Kidney epithelial cell (primary cell): ENCODE data around the gene ACTN4. TPM values are rescaled to one million over a fixed set of nuclear protein-coding genes. Genes with fewer than 3 reads are reported as not detected.

Experiments used
- DNase-seq: peaks from one replicate; pipeline ENCODE4 v3.0.0-alpha.2; 2010; ENCODE audit warnings: low read depth
- H3K27me3 ChIP-seq: 2 replicates; pipeline ENCODE4 v1.6.0; 2011; ENCODE audit warnings: low read length; ENCODE audit not compliant: control insufficient read depth, insufficient read depth
- H3K36me3 ChIP-seq: 2 replicates; pipeline ENCODE4 v1.5.1; 2011; ENCODE audit warnings: low read length; ENCODE audit not compliant: control insufficient read depth, insufficient read depth
- H3K4me3 ChIP-seq: 2 replicates; pipeline ENCODE4 v1.5.1; 2011; ENCODE audit warnings: low read depth, mild to moderate bottlenecking, control low read depth, low read length
- total RNA-seq: library from RNA; depleted of rRNA; stranded (reverse); fragments of >200 nt; gene quantifications from 2 replicates; pipeline ENCODE4 v1.2.3, GENCODE V29; 2015
- TF ChIP-seq, protein P1 (sequence below): IDR thresholded peaks from 2 replicates; pipeline ENCODE4 v1.5.1; 2011; ENCODE audit warnings: mild to moderate bottlenecking, moderate library complexity, low read length, control low read depth, inconsistent platforms; ENCODE audit not compliant: insufficient read depth, poor library complexity, severe bottlenecking

Gene ACTN4
- total RNA-seq, 1 donor from 2014 or later: 821 TPM

DNA sequence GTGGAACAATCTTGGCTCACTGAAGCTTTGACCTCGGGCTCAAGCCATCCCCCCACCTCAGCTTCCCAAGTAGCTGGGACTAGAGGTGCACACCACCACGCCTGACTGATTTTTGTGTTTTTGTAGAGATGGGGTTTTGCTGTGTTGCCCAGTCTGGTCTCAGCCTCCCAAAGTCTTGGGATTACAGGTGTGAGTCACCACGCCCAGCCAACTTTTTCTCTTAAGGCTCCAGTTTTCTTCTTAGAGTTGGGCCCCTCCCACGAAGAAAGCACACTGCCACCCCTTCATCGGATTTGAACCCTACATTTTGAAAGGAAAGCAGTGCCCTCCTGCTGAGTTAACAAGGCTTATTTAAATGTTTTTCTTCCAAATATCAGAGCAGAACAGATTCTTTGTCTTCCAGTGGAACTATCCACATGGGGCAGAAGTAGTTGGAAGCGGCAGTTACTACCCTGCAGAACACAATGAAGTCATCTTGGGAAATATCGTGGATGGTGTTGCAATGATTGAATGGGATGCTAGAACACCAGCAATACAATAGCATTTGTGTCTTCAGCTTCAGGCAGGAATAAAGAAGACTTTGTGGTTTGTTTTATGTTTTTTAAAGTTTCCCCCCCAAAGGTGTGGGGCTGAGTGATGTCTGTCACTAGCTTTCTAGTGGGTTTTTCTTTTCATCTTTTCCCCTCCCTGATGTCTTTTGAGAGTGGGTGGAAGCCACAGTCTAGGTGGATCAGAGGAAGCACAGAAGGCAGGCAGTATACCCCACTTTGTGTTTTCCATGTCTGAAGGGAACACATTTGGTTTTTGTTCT, 8.9 kb downstream of the ACTN4 start:
- DNase-seq: no peak
- Histone ChIP-seq H3K4me3 (no peak overlapping the region), H3K36me3 (no peaks in the 10 kb centered on the region), H3K27me3 (no peaks in the 10 kb centered on the region)
- TF ChIP-seq, protein P1, sequence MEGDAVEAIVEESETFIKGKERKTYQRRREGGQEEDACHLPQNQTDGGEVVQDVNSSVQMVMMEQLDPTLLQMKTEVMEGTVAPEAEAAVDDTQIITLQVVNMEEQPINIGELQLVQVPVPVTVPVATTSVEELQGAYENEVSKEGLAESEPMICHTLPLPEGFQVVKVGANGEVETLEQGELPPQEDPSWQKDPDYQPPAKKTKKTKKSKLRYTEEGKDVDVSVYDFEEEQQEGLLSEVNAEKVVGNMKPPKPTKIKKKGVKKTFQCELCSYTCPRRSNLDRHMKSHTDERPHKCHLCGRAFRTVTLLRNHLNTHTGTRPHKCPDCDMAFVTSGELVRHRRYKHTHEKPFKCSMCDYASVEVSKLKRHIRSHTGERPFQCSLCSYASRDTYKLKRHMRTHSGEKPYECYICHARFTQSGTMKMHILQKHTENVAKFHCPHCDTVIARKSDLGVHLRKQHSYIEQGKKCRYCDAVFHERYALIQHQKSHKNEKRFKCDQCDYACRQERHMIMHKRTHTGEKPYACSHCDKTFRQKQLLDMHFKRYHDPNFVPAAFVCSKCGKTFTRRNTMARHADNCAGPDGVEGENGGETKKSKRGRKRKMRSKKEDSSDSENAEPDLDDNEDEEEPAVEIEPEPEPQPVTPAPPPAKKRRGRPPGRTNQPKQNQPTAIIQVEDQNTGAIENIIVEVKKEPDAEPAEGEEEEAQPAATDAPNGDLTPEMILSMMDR: no peak

DNA sequence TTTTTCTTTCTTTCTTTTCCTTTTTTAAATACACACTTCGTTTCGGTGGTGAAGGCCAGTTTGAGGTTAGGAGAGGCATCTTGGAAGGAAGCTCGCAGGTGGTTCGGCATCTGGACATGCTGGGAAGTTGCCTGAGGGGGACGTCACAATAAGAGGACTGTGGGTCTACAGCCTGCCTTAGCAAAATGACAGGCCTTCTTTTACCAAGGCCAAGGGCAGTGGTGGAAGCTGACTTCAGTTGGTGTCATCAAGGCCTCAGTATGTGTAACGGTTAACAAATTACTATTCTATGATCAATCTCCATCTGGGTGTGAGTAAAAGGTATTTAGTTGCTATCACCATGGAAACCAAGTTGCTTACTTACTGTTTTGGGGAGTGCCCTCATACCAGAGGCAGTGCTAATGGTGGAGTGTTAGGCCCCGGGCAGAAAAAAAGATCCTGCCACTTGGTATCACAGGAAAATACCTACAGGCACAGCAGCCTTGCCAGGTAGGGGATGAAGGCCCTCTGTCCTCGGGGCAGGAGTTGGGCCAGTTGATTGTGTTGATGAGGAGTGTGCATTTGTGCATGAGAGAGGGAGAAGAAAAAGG, 10.3 kb downstream of the ACTN4 start:
- Histone ChIP-seq H3K4me3 (no peak overlapping the region), H3K36me3 (no peaks in the 10 kb centered on the region), H3K27me3 (no peaks in the 10 kb centered on the region)
- TF ChIP-seq, protein P1: no peak
- DNase-seq: peak; percentile 92

DNA sequence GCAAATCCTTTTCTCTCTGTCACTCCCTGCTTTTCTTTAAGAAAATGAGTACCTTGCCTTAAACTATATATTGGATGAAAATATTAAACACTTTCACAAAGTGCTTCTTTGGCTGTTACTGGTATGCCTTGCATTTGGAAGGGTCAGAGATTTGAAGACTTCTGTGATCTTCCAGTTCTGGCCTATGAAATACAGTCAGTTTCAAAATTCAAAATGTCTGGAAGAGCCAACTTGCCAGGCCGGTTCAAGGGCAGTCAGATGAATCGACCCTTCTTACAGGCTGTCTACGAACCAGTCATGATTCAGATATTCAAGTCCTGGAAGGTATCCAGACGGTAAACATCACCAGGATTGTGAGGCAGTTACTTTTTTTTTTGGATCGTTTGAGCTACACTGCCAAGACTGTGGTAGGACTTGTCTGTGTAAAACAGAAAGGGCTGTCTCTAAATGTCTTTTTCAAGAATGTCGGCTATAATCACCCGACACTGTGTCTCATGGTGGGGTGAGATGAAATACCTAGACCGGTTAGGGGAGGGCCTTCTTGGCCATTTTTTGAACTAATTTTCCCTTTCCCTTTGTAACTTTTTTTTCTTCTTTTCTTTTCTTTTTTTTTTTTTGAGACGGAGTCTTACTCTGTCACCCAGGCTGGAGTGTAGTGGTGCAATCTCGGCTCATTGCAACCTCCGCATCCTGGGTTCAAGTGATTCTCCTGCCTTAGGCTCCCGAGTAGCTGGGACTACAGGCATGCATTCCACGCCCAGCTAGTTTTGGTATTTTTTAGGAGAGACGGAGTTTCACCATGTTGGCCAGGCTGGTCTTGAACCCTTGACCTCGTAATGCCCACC, 11.2 kb downstream of the ACTN4 start:
- Histone ChIP-seq H3K4me3 (no peak overlapping the region), H3K27me3 (no peaks in the 10 kb centered on the region), H3K36me3 (no peaks in the 10 kb centered on the region)
- DNase-seq: peak; percentile 98
- TF ChIP-seq, protein P1: no peak

DNA sequence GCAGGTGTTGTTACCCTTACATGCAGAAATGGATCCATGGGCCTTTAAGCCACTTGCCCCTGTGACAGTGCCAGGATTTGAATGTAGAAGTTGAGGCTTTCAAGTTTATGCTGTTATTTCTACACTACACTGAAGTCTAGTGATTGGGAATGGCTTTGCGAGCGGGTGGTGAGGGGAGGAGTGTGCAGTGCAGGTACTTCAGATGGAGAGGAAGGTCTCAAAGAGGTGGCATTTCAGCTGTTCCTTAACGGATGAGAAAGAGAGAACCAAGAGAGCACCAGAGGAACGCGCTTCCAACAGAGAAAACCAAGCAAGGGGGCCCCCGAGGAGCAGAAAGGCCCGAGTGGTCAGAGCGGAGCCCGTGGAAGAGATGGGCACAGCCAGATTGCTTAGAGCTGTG, 13.3 kb downstream of the ACTN4 start:
- no peak for DNase-seq
- no peaks in the 10 kb centered on the region for H3K36me3 ChIP-seq

DNA sequence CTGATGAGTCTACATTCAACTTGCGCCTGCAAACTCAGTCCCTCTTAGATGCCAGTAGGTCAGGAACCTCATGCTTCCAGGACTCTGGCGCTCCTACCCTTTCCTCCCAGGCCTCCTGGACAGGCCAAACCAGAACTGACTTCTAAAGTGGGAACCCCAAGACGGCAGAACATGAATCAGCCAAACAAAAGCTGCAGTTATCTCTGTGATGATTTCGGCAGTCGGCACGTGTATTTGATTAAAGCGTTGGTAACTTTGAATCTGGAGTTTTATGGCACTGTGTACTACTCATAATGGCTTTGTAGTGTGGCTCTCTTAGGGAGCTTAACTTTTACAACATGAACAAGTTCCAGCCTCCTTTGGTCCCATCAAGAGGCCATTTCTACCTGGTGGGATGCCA, 13.7 kb downstream of the ACTN4 start:
- Histone ChIP-seq H3K36me3 (no peaks in the 10 kb centered on the region), H3K27me3 (no peaks in the 10 kb centered on the region), H3K4me3 (no peak overlapping the region)
- TF ChIP-seq, protein P1: no peak
- DNase-seq: no peak

More for the DNA sequence above, 13.3 kb downstream of the ACTN4 start:
- Histone ChIP-seq H3K27me3 (no peaks in the 10 kb centered on the region), H3K4me3 (no peak overlapping the region)
- TF ChIP-seq, protein P1: no peak
